NCI-H345 (cell line): ENCODE results near the gene SYTL1.
"Not testable (repeated sequence)": the region's sequence is repeated elsewhere in the genome, so short reads cannot be mapped to it uniquely, and the experiment has no call there.

Source experiments
- DNase-seq: peaks from one replicate; lab custom pipeline; 2025; lab: John Stamatoyannopoulos, UW

Gene SYTL1

DNA sequence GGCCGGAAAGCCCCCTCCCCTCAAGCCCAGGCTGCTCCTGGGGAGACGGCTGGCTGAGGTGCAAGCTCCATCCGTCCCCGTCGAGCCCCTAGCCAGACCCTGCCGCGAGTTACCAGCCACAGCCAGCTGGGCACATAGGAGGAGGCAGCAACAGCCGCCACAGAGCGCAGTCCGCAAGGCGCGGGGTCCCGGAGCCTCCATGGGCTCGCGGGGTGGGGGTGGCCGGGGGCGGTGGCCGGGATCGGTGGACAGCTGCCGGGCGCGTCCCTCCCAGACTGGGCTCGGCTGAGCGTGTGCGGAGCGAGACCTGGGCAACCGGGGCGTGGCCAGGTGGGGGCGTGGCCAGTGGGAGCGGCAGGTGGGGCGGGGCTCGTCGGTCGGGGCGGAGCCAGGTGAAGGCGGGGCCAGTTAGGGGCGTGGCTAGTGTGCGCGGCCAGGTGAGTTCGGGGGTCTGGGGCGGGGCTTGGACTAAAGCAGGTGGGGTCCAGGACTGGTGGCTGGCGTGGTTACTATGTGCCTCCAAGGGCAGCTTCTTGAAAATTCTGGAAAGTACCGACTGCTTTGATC is 41.3 kb downstream of the SYTL1 start, which contains the start of gene CD164L2:
CD164L2 (minus strand) TSS at position 295 of the 567 bp plus-strand sequence; CDS start at position 201, 94 bp downstream.
- peak; percentile 49 for DNase-seq

- DNase-seq, result no peak
These were observed 41.8 kb downstream of the SYTL1 start for GRCh38 chr1:27383661-27384060.

DNA sequence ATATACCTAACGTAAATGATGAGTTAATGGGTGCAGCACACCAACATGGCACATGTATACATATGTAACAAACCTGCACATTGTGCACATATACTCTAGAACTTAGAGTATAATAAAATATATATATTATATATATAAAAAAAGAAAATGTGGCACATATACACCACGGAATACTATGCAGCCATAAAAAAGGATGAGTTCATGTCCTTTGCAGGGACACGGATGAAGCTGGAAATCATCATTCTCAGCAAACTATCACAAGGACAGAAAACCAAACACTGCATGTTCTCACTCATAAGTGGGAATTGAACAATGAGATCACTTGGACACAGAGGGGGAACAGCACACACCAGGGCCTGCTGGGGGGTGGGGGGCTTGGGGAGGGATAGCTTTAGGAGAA is 43.0 kb downstream of the SYTL1 start:
- DNase-seq, result not testable (repeated sequence)

DNA sequence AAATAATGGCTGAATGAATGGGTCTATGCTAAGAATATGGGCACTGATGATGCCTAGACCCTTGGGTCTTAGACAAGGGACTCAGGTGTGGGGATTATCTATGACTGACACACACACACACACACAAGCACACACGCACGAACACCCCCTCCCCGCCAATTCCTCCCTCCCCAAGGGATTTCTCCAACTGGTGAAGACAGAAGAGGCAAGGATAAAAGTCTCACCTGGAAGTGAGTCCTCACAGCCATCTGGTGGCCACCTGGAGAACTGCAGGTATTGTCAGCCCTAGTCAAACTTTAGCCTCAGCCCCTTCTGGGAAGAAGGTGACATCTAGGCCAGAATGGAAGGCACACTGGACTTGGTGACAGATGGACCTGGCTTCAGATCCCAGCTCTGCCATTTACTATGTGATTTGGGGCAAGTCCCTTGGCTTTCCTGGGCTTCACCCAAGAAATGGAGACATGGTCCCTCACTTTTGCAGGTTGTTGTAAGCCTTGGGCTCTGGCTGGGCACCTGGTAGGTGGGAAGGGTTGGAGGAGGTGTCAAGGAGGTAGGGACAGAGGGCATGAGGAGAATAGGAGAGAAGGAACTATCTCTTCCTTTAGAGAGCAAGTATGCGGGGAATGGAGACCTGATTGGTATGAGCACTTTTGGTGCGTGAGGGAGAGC is 46.6 kb downstream of the SYTL1 start:
- peak; percentile 77 for DNase-seq

- peak; percentile 76 for DNase-seq
These were observed 49.8 kb downstream of the SYTL1 start for GRCh38 chr1:27391511-27392095.

GRCh38 chr1:27392096-27392777 is 50.4 kb downstream of the SYTL1 start, which contains the start of gene GPR3:
TSS of gene GPR3 (plus strand) at chr1:27392622. CDS start at chr1:27393799, 1,177 bp downstream.
- peak; percentile 94 for DNase-seq

GRCh38 chr1:27392778-27393635 is 51.2 kb downstream of the SYTL1 start:
- DNase-seq, result peak; percentile 38

GRCh38 chr1:27393641-27394281 is 51.9 kb downstream of the SYTL1 start:
- no peak for DNase-seq

- no peak for DNase-seq
These were observed 52.4 kb downstream of the SYTL1 start for GRCh38 chr1:27394282-27394658.

DNA sequence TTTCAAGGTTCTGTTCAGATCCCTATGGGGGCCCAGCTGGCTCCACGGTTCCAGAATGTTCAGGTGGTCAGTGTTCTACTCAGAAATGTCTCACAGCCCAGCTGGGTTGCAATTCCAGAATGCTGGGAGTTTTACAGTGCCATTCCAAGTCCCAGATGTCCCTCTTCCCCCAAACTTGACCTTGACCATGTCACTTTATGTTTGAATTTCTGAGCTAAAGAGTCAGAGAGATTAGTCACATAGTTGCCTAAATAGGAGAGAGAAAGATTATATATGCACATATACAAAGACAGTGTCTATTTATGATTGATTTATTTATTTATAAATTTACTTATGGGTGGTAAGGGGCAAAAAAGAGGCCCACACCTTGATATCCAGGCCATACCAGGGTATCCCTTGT is 53.1 kb downstream of the SYTL1 start:
- no peak for DNase-seq

DNA sequence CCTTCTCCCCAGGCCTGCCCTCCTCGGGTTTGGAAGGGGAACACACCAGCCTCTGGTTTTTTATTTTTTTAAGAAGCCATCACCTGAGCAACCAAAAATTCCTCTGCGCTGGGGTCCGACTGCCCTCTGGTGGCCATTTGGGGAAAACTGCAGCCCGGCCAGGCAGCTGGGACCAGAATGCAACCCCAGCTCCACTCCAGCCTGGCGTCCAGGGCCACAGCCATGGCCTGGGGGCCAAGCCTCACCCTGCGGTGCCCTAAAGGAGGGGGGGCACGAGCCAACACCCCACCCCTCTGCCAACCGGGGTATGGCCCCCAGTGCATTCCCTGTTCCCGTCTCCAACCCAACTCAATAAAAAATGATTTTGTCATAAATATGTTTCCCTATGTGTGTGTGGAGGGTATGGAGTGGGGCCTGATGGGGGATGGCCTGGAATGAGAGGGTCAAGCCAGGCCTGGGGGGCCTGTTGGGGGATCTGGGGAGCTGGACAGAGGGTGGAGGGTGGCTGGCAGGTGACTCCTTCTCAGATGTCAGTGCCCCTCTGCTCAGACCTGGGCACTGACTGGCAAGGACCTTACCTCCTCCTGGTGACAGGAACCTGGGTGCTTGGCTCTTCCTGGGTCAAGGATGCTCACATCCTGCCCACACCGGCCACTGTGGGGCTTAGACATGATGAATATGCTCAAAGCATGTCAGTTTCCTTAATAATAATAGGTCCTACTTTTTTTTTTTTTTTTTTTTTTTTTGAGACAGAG is 53.8 kb downstream of the SYTL1 start:
- peak; percentile 73 for DNase-seq

DNA sequence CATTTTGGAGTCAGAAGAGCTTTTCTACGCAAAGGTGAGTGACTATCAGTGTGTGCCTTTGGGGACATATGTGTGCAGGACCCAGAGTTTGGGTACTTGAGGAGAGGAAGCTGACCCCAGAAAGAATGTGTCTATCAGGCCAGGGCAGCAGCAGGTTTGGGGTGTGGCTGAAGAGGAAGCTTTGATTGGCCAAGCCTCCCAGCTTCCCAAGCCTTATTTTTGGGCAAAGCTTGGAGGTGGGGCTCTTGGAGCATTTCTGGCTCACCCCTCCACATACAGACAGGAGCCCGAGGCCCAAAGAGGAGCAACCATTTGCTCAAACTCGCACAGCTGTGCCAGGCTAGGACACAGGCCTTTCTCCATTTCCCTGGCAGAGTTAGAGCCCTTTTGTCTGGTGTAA is 55.3 kb downstream of the SYTL1 start:
- DNase-seq, result no peak

GRCh38 chr1:27397749-27398148 is 55.9 kb downstream of the SYTL1 start:
- DNase-seq, result no peak

DNA sequence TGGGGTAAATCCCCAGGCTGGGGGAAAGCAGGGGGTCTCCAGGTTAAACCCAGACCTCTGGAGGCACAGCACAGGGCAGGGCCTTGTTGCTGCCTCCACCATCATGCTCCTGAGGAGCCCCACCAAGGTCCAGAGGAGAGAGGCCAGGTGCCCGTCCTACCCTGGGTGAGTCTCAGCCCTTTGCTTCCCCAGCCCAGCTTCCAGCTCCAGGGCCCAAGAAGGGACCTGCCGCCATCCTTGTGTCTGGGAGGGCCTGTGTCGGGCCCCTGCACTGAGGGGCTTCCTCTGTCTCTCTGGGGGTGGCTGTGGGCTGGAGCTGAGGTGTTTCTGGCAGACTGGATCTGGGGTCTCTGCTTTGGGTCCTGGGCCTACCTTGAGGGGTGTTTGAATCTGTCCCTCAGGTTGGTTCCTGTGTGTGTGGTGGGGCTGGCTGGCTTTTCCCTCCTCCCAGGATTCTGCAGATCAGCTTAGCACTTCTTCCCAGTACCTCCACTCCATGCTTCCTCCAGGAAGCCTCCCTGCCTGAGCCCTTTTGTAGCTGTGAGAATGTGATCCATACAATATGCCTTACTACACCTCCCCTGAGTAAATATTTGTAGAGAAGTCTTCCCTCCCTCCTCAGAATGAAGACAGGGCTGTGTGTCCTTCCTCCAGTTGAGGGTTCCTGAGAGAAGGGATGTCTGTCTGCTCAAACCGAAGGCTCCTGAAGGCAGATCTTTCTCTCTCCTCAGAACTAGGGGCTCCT is 56.8 kb downstream of the SYTL1 start:
- DNase-seq, result no peak

- DNase-seq, result no peak
These were observed 57.6 kb downstream of the SYTL1 start for GRCh38 chr1:27399251-27400025.

- DNase-seq, result no peak
These were observed 58.5 kb downstream of the SYTL1 start for GRCh38 chr1:27400082-27400962.

GRCh38 chr1:27400963-27401341 is 59.1 kb downstream of the SYTL1 start:
- no peak for DNase-seq

- no peak for DNase-seq
These were observed 60.5 kb downstream of the SYTL1 start for GRCh38 chr1:27402349-27402754.
